K562 (cell line): ENCODE results near the gene PODXL2. TPM values are rescaled to one million over a fixed set of nuclear protein-coding genes. Genes with fewer than 3 reads are reported as not detected.

ENCODE experiments used
- CREB3L1 ChIP-seq: fragments of 450-650 bp; IDR thresholded peaks from 2 replicates; pipeline ENCODE4 v1.6.1; 2014; ENCODE audit warnings: low read depth, mild to moderate bottlenecking, moderate library complexity, borderline replicate concordance
- CSDE1 ChIP-seq, 2 experiments: fragments of 450-650 bp; IDR thresholded peaks; 2 replicates each; pipeline ENCODE4 v1.6.1; 2016; ENCODE audit warnings: mild to moderate bottlenecking in 1 of 2
- FOS ChIP-seq: IDR thresholded peaks from 3 replicates; pipeline ENCODE4 v1.6.1; 2011; ENCODE audit not compliant: insufficient read length; ENCODE audit errors: extremely low read depth
- FOXK2 ChIP-seq, 2 experiments: fragments of 450-650 bp; IDR thresholded peaks in 1 of 2; conservative IDR thresholded peaks in 1 of 2; 2 replicates each; pipeline ENCODE4 v1.6.1; 2016; ENCODE audit warnings: low read depth in 2 of 2, mild to moderate bottlenecking in 1 of 2
- GTF2E2 ChIP-seq: fragments of 200-800 bp; sonication (Bioruptor generic); IDR thresholded peaks from 2 replicates; pipeline ENCODE4 v1.6.1; 2016; ENCODE audit warnings: missing genetic modification characterization, missing compliant biosample characterization
- IRF2 ChIP-seq: sonication (generic); formaldehyde crosslinking; IDR thresholded peaks from 2 replicates; pipeline ENCODE4 v1.8.1; 2022; ENCODE audit warnings: mild to moderate bottlenecking, missing genetic modification reagents
- NFYB ChIP-seq: IDR thresholded peaks from 2 replicates; pipeline ENCODE4 v1.6.1; 2011; ENCODE audit warnings: mild to moderate bottlenecking, moderate library complexity; ENCODE audit not compliant: insufficient read length; ENCODE audit errors: extremely low read depth
- USF1 ChIP-seq: sonication (generic); formaldehyde crosslinking; IDR thresholded peaks from 2 replicates; pipeline ENCODE4 v1.9.0; 2022; ENCODE audit warnings: mild to moderate bottlenecking, missing genetic modification reagents
- ZFX ChIP-seq: sonication (generic); formaldehyde crosslinking; IDR thresholded peaks from 2 replicates; pipeline ENCODE4 v1.8.0; 2022; ENCODE audit warnings: mild to moderate bottlenecking, missing genetic modification reagents, moderate library complexity
- ZKSCAN8 ChIP-seq: fragments of 200-800 bp; sonication (Bioruptor generic); IDR thresholded peaks from 2 replicates; pipeline ENCODE4 v1.6.1; 2016; ENCODE audit warnings: missing genetic modification characterization, missing compliant biosample characterization
- ZNF140 ChIP-seq: fragments of 250-450 bp; sonication (Bioruptor Pico); IDR thresholded peaks from 2 replicates; pipeline ENCODE4 v1.8.0; 2021; ENCODE audit warnings: moderate library complexity, mild to moderate bottlenecking, inconsistent platforms
- ZNF668 ChIP-seq: fragments of 250-450 bp; sonication (Bioruptor Pico); IDR thresholded peaks from 2 replicates; pipeline ENCODE4 v1.8.0; 2022; ENCODE audit warnings: mild to moderate bottlenecking, inconsistent platforms
- ZNF764 ChIP-seq: fragments of 250-450 bp; sonication (Bioruptor Pico); IDR thresholded peaks from 2 replicates; pipeline ENCODE4 v1.4.0; 2020; ENCODE audit warnings: low read depth, mild to moderate bottlenecking, moderate library complexity
- polyA plus RNA-seq, 8 experiments: library from polyadenylated mRNA; depleted of rRNA in 4 of 8; stranded (reverse) in 5 of 8; unstranded in 3 of 8; fragments of >200 nt; fragmentation: Nextera tagmentation in 2 of 8; fragmentation: Illumina TruSeq in 1 of 8; extraction: Ambion mirVana in 2 of 8; extraction: Trizol in 1 of 8; gene quantifications; 2 replicates each; pipeline versions ENCODE4 v1.2.1 to v1.2.3, GENCODE V29; 2011 to 2014; ENCODE audit warnings: inconsistent platforms in 1 of 8, missing spikeins in 1 of 8
- total RNA-seq, 7 experiments: library from RNA; depleted of rRNA in 6 of 7; stranded (reverse); fragments of >200 nt in 6 of 7; fragmentation: Illumina TruSeq in 2 of 7; extraction: Trizol in 2 of 7; gene quantifications; 2 replicates each; pipeline versions ENCODE4 v1.2.1 to v1.2.3, GENCODE V29; 2011 to 2021; ENCODE audit warnings: low replicate concordance in 1 of 7
- TF ChIP-seq, protein P1 (sequence below): fragments of 450-650 bp; formaldehyde crosslinking; IDR thresholded peaks from 2 replicates; pipeline ENCODE4 v1.4.0; 2020; ENCODE audit warnings: mild to moderate bottlenecking, mixed read lengths
- TF ChIP-seq, protein P2 (sequence below): conservative IDR thresholded peaks from 2 replicates; pipeline ENCODE4 v1.6.1; 2011; ENCODE audit warnings: low read depth, mild to moderate bottlenecking, low read length; ENCODE audit not compliant: control insufficient read depth

The PODXL2 gene
- total and polyA plus RNA-seq, 9 of the 15 experiments (the other 6 are each of a cell fraction or from before 2014, with no cell fraction given), result 0.03 to 52.5 (median 21.9) TPM

- TF ChIP-seq ZFX (CRISPR knock-in tag) (0 out of 2 replicates have a peak, but pooled peaks have one; percentile 15), ZNF140 (no peak), CREB3L1 (peak; percentile 44; the same call in 1 of the 2 replicates), CSDE1 (IDR thresholded peaks at IDR 0.05) (no peak), NFYB (peak; percentile 75), ZNF764 (CRISPR knock-in tag) (no peak), IRF2 (no peak), GTF2E2 (tag) (no peak), ZKSCAN8 (CRISPR knock-in tag) (no peak), FOXK2 (conservative IDR thresholded peaks at IDR 0.05 in 1 of 2, IDR thresholded peaks at IDR 0.05 in 1 of 2; ENCODE audit: low read depth in 2 of 2) (0 out of 4 replicates have a peak, but pooled peaks of 1 of the 2 experiments have one; percentile 47), ZNF668 (CRISPR knock-in tag) (0 out of 2 replicates have a peak, but pooled peaks have one; percentile 20), USF1 (CRISPR knock-in tag) (peak; percentile 95), FOS (peak; percentile 39)
- TF ChIP-seq, protein P1, sequence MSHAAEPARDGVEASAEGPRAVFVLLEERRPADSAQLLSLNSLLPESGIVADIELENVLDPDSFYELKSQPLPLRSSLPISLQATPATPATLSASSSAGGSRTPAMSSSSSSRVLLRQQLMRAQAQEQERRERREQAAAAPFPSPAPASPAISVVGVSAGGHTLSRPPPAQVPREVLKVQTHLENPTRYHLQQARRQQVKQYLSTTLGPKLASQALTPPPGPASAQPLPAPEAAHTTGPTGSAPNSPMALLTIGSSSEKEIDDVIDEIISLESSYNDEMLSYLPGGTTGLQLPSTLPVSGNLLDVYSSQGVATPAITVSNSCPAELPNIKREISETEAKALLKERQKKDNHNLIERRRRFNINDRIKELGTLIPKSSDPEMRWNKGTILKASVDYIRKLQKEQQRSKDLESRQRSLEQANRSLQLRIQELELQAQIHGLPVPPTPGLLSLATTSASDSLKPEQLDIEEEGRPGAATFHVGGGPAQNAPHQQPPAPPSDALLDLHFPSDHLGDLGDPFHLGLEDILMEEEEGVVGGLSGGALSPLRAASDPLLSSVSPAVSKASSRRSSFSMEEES (CRISPR knock-in tag), result peak; percentile 98
- TF ChIP-seq, protein P2, sequence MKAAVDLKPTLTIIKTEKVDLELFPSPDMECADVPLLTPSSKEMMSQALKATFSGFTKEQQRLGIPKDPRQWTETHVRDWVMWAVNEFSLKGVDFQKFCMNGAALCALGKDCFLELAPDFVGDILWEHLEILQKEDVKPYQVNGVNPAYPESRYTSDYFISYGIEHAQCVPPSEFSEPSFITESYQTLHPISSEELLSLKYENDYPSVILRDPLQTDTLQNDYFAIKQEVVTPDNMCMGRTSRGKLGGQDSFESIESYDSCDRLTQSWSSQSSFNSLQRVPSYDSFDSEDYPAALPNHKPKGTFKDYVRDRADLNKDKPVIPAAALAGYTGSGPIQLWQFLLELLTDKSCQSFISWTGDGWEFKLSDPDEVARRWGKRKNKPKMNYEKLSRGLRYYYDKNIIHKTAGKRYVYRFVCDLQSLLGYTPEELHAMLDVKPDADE, result peak; percentile 42; the same call in 1 of the 2 replicates
Observed at GRCh38 chr3:127697551-127698240, 68.7 kb downstream of the PODXL2 start (continued).
